ENCODE results near the gene ANKRD13C. TPM values are rescaled to one million over a fixed set of nuclear protein-coding genes. Genes with fewer than 3 reads are reported as not detected.

The ANKRD13C gene, protein sequence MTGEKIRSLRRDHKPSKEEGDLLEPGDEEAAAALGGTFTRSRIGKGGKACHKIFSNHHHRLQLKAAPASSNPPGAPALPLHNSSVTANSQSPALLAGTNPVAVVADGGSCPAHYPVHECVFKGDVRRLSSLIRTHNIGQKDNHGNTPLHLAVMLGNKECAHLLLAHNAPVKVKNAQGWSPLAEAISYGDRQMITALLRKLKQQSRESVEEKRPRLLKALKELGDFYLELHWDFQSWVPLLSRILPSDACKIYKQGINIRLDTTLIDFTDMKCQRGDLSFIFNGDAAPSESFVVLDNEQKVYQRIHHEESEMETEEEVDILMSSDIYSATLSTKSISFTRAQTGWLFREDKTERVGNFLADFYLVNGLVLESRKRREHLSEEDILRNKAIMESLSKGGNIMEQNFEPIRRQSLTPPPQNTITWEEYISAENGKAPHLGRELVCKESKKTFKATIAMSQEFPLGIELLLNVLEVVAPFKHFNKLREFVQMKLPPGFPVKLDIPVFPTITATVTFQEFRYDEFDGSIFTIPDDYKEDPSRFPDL
- 25.5 and 26.5 TPM in 2 replicates for total RNA-seq

DNA sequence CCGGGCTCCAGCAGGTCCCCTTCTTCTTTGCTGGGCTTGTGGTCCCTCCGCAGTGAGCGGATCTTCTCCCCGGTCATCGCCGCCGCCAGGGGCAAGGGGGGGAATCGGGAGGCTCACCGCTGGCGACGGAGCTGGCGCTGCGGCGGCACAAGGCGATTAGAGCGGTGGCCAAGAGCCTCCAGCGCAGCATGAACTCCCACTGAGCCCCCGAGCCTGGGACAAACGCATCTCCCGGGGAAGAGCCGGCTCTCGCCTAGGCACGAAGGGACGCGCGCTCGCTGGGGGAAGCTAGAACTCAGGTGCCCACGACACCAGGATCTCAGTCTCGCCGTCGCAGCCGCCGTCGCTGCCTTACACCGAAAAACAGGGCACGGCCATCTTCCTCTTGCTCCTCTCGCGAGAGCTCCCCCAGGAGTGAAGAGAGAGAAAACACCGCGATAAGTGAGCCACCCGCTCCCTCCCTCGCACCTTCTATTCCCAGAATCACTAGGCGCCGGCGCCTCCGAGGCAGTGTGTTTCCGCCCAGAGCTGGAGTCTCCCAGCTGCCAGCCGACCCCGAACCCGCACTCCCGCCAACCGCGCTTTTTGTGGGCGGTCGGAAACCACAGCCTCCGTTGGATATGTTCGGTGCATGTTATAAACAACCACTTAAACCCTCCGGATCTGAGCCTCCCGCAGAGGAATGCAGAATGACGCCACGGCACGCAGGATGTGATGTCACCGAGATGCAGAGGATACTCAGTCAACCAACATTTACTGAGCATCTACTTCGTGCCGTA, at the start of gene ANKRD13C:
TSS of gene ANKRD13C (minus strand) at position 391 of the 779 bp plus-strand sequence. CDS start at position 77, 314 bp downstream.
- no peaks in the 10 kb centered on the region for H3K27me3 Mint-ChIP-seq (ENCODE audit: insufficient read depth)
- peaks cover 27% of the 10 kb centered on the region for H3K4me1 Mint-ChIP-seq (ENCODE audit: low read depth)
- peak within 1 kb of the TSS; percentile 95 for H3K27ac Mint-ChIP-seq
- H3K9me3 Mint-ChIP-seq, result no peaks in the 10 kb centered on the region
- intact Hi-C loops (cut with micrococcal nuclease), result loop anchor here (1.0 to 5.0 kb wide), 5 partner anchors 57 to 727 kb away; partner anchors contain the start of genes CTH, LRRC40, SRSF11 and ZRANB2
- peak; percentile 88 for DNase-seq (ENCODE audit: low spot score)
- H3K4me3 Mint-ChIP-seq, result peak within 1 kb of the TSS; percentile 89
- peaks cover 17% of the 10 kb centered on the region for H3K36me3 Mint-ChIP-seq (ENCODE audit: low read depth)

DNA sequence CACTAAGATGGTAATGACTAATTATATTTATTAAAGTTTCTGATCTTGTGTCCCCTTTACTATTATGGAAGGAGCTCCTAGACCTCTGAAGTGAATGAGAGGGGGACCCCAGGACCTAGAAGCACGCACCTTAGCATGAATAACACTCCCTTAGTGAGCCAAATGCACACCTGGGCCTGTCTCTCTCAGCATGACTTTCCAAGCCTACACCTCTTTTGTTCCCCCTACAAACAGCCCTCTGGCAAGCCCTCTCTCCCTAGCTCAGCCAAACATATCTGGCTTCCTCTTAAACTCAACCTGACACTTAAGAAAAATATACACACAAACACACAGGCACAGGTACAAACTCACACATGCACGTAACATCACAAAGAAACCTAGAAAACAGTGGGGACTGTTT, 49.2 kb upstream of the ANKRD13C start:
- Mint-ChIP-seq H3K4me3 (no peak overlapping the region), H3K27me3 (ENCODE audit: insufficient read depth) (peaks cover 8% of the 10 kb centered on the region), H3K36me3 (ENCODE audit: low read depth) (no peaks in the 10 kb centered on the region), H3K27ac (no peak overlapping the region), H3K9me3 (no peaks in the 10 kb centered on the region), H3K4me1 (ENCODE audit: low read depth) (no peaks in the 10 kb centered on the region)
- intact Hi-C loops (cut with micrococcal nuclease), result no loop called here
- DNase-seq (ENCODE audit: low spot score), result no peak

DNA sequence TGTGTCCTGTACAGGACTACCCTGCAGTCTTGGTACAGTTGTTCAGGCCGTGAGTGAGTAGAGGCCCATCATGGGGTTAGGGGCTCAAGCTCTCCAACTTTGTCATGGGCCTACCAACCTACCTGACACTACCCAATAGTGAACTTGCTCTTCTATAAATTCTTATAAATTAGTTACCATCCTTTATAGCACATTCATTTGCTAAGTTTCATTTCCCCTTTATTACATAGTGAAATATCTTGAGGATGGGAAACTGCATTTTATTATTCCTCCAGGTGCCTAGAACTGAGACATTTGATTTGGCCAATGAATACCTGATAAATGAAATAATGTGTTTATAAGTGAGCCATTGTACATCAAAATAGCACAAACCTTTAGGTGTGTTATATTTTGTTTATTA, 47.5 kb upstream of the ANKRD13C start:
- Mint-ChIP-seq H3K27ac (no peak overlapping the region), H3K4me1 (ENCODE audit: low read depth) (no peaks in the 10 kb centered on the region), H3K4me3 (no peak overlapping the region), H3K9me3 (no peaks in the 10 kb centered on the region), H3K36me3 (ENCODE audit: low read depth) (no peaks in the 10 kb centered on the region), H3K27me3 (ENCODE audit: insufficient read depth) (peaks cover 9% of the 10 kb centered on the region)
- DNase-seq (ENCODE audit: low spot score), result no peak
- intact Hi-C loops (cut with micrococcal nuclease), result no loop called here

DNA sequence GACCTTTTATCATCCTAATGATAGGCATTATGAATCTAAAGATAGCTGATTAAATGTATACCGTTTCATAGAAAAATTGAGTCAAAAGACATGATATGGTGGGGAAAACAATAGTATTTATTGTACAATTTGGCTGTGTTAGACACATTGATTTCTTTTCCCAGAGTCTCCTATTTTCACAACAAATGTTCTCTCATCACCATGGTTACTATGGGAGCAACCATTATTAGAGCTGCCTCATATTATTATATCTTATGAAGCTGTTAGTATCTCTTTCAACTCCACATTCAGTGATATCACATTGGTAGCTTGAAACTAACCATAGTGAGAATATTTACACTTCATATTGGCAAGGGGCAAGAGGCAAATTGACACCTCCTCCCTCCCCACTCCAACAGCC, 45.8 kb upstream of the ANKRD13C start:
- no peak overlapping the region for H3K4me3 Mint-ChIP-seq
- H3K27ac Mint-ChIP-seq, result no peak overlapping the region
- intact Hi-C loops (cut with micrococcal nuclease), result no loop called here
- no peaks in the 10 kb centered on the region for H3K9me3 Mint-ChIP-seq
- no peak for DNase-seq (ENCODE audit: low spot score)
- no peaks in the 10 kb centered on the region for H3K4me1 Mint-ChIP-seq (ENCODE audit: low read depth)
- peaks cover 6% of the 10 kb centered on the region for H3K27me3 Mint-ChIP-seq (ENCODE audit: insufficient read depth)
- no peaks in the 10 kb centered on the region for H3K36me3 Mint-ChIP-seq (ENCODE audit: low read depth)

DNA sequence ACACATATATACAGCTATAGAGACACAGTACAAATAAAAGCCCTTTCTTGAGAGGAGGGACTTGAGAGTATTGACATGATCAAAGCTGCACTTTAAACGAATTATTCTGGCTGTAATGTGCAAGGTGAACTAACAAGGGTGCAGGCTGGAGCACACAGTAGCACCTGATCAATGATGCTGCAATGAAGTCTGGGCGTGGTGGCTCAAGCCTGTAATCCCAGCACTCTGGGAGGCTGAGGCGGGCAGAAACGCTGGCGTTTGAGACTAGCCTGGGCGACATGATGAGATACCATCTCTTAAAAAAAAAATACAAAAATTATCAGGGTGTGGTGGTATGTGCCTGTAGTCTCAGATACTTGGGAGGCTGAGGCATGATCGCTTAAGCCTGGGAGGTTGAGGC, 42.5 kb upstream of the ANKRD13C start:
- no peaks in the 10 kb centered on the region for H3K9me3 Mint-ChIP-seq
- H3K27ac Mint-ChIP-seq, result no peak overlapping the region

DNA sequence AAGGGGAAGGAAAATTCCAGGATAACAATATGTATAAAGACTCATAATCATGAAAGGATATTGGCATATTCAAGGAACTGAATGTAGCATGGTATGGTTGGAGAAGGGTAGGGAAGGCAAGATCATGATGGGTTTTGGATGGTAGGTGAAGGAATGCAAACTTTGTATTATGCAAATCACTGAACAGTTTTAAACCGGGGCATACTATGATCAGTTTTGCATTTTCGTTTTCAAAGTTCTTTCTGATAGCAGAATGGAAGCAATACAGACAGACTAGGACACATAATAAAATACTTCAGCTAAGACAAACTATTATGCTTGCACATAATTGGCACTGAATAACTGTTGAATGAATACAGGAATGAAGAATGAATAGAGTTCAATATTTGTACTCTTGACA, 42.1 kb upstream of the ANKRD13C start:
- intact Hi-C loops (cut with micrococcal nuclease), result no loop called here

More for the DNA sequence above, 42.5 kb upstream of the ANKRD13C start:
- DNase-seq (ENCODE audit: low spot score), result no peak
- Mint-ChIP-seq H3K27me3 (ENCODE audit: insufficient read depth) (peaks cover 7% of the 10 kb centered on the region), H3K4me3 (no peak overlapping the region), H3K4me1 (ENCODE audit: low read depth) (no peaks in the 10 kb centered on the region), H3K36me3 (ENCODE audit: low read depth) (no peaks in the 10 kb centered on the region)
- intact Hi-C loops (cut with micrococcal nuclease), result no loop called here

DNA sequence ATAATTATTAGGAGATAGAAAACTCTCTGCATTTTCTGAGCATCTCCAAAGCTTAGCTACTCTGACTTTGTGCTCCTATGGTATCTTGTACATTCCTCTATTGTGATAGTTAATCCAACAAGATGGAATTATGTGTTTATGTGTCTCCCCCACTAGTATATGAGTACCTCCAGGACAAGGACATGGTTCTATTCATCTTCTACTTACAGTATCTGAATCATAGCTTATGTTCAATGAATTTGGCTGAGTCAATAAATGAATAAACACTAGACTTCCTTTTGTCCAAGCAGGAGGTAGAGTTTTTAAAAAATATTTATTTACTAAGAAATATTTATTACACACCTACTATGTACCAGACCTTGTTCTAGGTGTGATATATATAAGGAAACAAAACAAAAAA, 38.1 kb upstream of the ANKRD13C start:
- no peaks in the 10 kb centered on the region for H3K9me3 Mint-ChIP-seq
- H3K27me3 Mint-ChIP-seq (ENCODE audit: insufficient read depth), result peaks cover 12% of the 10 kb centered on the region
- no peaks in the 10 kb centered on the region for H3K4me1 Mint-ChIP-seq (ENCODE audit: low read depth)
- no peak for DNase-seq (ENCODE audit: low spot score)
- no peak overlapping the region for H3K4me3 Mint-ChIP-seq
- H3K36me3 Mint-ChIP-seq (ENCODE audit: low read depth), result no peaks in the 10 kb centered on the region
- H3K27ac Mint-ChIP-seq, result no peak overlapping the region
- intact Hi-C loops (cut with micrococcal nuclease), result no loop called here

More for the DNA sequence above, 42.1 kb upstream of the ANKRD13C start:
- Mint-ChIP-seq H3K4me1 (ENCODE audit: low read depth) (no peaks in the 10 kb centered on the region), H3K27ac (no peak overlapping the region), H3K9me3 (no peaks in the 10 kb centered on the region), H3K27me3 (ENCODE audit: insufficient read depth) (peaks cover 7% of the 10 kb centered on the region), H3K36me3 (ENCODE audit: low read depth) (no peaks in the 10 kb centered on the region), H3K4me3 (no peak overlapping the region)
- no peak for DNase-seq (ENCODE audit: low spot score)

DNA sequence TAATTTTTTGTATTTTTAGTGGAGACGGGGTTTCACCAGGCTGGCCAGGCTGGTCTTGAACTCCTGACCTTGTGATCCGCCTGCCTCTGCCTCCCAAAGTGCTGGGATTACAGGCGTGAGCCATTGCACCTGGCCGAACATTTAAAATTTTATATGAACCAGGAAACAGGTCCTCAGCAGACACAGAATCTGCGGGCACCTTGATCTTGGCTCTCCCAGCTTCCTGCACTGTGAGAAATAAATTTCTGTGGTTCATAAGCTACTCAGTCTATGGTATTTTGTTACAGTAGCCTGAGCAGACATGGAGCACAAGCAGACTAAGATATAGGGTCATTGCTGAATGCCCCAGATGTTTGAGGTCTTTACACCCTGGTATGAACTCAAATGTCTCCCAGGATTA, 33.0 kb upstream of the ANKRD13C start:
- intact Hi-C loops (cut with micrococcal nuclease), result no loop called here
- peaks cover 19% of the 10 kb centered on the region for H3K27me3 Mint-ChIP-seq (ENCODE audit: insufficient read depth)
- H3K36me3 Mint-ChIP-seq (ENCODE audit: low read depth), result no peaks in the 10 kb centered on the region
- no peak for DNase-seq (ENCODE audit: low spot score)
- no peaks in the 10 kb centered on the region for H3K9me3 Mint-ChIP-seq
- H3K4me3 Mint-ChIP-seq, result no peak overlapping the region
- H3K4me1 Mint-ChIP-seq (ENCODE audit: low read depth), result no peaks in the 10 kb centered on the region
- no peak overlapping the region for H3K27ac Mint-ChIP-seq

DNA sequence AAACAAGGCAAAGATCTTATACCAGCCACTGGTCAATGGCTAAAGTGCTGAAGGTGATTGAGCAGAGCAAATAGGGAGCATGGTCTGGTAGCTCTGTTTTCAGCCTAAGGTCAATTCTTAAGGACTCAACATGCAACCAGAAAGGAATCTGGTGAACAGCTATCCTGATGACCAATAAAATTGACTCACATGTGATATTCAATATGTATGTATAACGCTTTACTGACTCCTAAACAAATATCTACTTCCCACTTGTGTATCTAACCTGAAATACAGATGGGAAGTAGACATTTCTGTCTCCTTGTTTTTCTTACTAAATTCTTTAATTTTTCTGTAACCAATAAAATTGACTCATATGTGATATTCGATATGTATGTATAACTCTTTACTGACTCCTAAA, 31.6 kb upstream of the ANKRD13C start:
- Mint-ChIP-seq H3K4me1 (ENCODE audit: low read depth) (no peaks in the 10 kb centered on the region), H3K36me3 (ENCODE audit: low read depth) (no peaks in the 10 kb centered on the region), H3K4me3 (no peak overlapping the region), H3K27me3 (ENCODE audit: insufficient read depth) (peaks cover 19% of the 10 kb centered on the region), H3K27ac (no peak overlapping the region), H3K9me3 (no peaks in the 10 kb centered on the region)
- DNase-seq (ENCODE audit: low spot score), result no peak
- intact Hi-C loops (cut with micrococcal nuclease), result no loop called here

DNA sequence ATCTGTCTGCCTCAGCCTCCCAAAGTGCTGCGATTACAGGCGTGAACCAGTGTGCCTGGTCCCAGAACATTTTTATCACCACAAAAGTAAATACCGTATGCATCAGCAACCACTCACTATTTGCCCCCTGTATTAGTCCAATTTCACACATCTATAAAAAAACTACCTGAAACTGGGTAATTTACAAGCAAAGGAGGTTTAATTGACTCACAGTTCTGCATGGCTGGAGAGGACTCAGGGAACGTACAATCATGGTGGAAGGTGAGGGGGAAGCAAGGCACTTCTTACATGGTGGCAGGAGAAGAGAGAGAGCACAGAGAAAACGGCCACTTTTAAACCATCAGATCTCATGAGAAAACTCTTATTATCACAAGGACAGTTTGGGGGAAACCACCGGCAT, 31.0 kb upstream of the ANKRD13C start:
- H3K27me3 Mint-ChIP-seq (ENCODE audit: insufficient read depth), result peaks cover 18% of the 10 kb centered on the region
- H3K27ac Mint-ChIP-seq, result no peak overlapping the region
- H3K36me3 Mint-ChIP-seq (ENCODE audit: low read depth), result no peaks in the 10 kb centered on the region
- no peak overlapping the region for H3K4me3 Mint-ChIP-seq
- DNase-seq (ENCODE audit: low spot score), result no peak
- H3K9me3 Mint-ChIP-seq, result no peaks in the 10 kb centered on the region
- intact Hi-C loops (cut with micrococcal nuclease), result no loop called here
- H3K4me1 Mint-ChIP-seq (ENCODE audit: low read depth), result no peaks in the 10 kb centered on the region

DNA sequence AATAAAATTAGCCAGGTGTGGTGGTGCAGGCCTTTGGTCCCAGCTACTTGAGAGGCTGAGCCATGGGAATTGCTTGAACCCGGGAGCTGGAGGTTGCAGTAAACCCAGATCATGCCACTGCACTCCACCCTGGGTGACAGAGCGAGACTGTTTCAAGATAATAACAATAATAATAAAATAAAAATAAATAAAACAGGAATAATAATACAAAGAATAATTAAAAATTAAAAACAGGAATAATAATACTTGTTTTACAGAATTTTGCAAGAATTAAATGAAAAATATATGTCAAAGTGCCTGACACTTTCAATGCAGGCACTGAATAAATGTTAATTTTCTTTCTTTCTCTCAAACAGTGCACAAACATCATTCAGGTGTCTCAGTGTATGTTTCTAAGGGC, 30.0 kb upstream of the ANKRD13C start:
- Mint-ChIP-seq H3K4me3 (no peak overlapping the region), H3K27me3 (ENCODE audit: insufficient read depth) (peaks cover 15% of the 10 kb centered on the region), H3K36me3 (ENCODE audit: low read depth) (no peaks in the 10 kb centered on the region), H3K9me3 (no peaks in the 10 kb centered on the region), H3K4me1 (ENCODE audit: low read depth) (no peaks in the 10 kb centered on the region), H3K27ac (no peak overlapping the region)
- intact Hi-C loops (cut with micrococcal nuclease), result no loop called here
- no peak for DNase-seq (ENCODE audit: low spot score)

DNA sequence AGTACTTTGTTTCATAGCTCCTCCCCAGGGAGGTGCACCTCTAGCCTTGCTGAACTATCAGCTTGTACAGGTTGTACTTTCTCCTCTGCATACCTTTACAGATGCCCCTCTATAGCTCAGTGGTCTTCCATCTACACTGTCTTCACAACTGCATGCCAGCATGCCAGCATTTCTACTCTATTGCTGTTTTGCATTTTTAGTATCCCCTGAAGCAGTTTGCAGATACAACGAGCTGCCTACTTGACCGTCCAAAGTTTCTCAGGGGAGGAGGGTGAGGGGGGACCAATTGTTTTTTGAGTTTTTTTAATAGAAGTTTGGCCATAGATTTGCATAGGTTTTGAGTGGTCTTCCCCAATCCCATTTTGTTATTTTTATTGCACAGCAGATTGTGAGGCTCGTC, 29.0 kb upstream of the ANKRD13C start:
- intact Hi-C loops (cut with micrococcal nuclease), result no loop called here

DNA sequence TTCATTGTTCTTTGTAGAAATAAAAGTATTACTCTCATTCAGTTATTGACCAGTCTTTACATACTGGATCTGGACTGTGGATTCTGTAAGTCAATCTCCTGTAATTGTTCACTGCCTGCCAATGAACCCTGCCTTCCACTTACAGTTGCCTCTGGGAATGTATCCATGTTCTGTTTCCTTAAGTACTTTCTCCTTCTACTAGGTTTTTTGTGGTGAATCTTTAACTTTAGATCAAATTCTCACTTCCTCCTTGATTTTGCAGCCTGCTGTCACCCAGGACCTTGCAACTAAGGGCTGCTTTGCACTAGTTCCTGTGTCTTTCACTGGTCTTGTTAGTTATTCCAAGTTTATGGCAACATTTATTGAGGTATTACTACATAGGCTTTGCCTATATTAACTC, 28.2 kb upstream of the ANKRD13C start:
- intact Hi-C loops (cut with micrococcal nuclease), result no loop called here
- H3K27ac Mint-ChIP-seq, result no peak overlapping the region
- H3K4me3 Mint-ChIP-seq, result no peak overlapping the region
- no peaks in the 10 kb centered on the region for H3K4me1 Mint-ChIP-seq (ENCODE audit: low read depth)
- H3K27me3 Mint-ChIP-seq (ENCODE audit: insufficient read depth), result peaks cover 11% of the 10 kb centered on the region
- H3K36me3 Mint-ChIP-seq (ENCODE audit: low read depth), result no peaks in the 10 kb centered on the region
- no peak for DNase-seq (ENCODE audit: low spot score)
- no peaks in the 10 kb centered on the region for H3K9me3 Mint-ChIP-seq

More for the DNA sequence above, 29.0 kb upstream of the ANKRD13C start:
- Mint-ChIP-seq H3K4me1 (ENCODE audit: low read depth) (no peaks in the 10 kb centered on the region), H3K36me3 (ENCODE audit: low read depth) (no peaks in the 10 kb centered on the region), H3K27me3 (ENCODE audit: insufficient read depth) (peaks cover 11% of the 10 kb centered on the region), H3K4me3 (no peak overlapping the region), H3K27ac (no peak overlapping the region), H3K9me3 (no peaks in the 10 kb centered on the region)
- no peak for DNase-seq (ENCODE audit: low spot score)

Data from activated T-helper 1 cell treated with anti-CD3 and anti-CD28 coated beads, Interleukin-12 subunit alpha, Interleukin-12 subunit beta, Interleukin-2, Interleukin-4 antibody, amounts not matched to agents 30 ng/mL and 10 ng/mL and 1 ng/mL, durations not matched to agents 14 hours and 24 hours and 36 hours (primary cell).